Thymus (tissue), 11 donors: ENCODE data around the gene FCGR3A. TPM values are rescaled to one million over a fixed set of nuclear protein-coding genes. Genes with fewer than 3 reads are reported as not detected.
"Not testable (repeated sequence)": the region's sequence is repeated elsewhere in the genome, so short reads cannot be mapped to it uniquely, and the experiment has no call there.

Experiments used
- DNase-seq, 9 donors: peaks; one replicate each; pipeline ENCODE4 v3.0.0-alpha.2; 2013; ENCODE audit warnings: low spot score in 9 of 9, low read depth in 6 of 9, missing footprints in 1 of 9
- H3K27ac ChIP-seq, 2 donors: one replicate each; pipeline ENCODE4 v1.5.1; 2013; ENCODE audit warnings: control low read depth in 1 of 2, low read depth in 1 of 2, low read length in 1 of 2, mild to moderate bottlenecking in 1 of 2, moderate library complexity in 1 of 2
- H3K27me3 ChIP-seq, 2 donors: one replicate each; pipeline ENCODE4 v1.5.1; 2013; ENCODE audit warnings: low read length in 1 of 2; ENCODE audit not compliant: control insufficient read depth in 2 of 2, insufficient read depth in 1 of 2
- H3K36me3 ChIP-seq, 2 donors: one replicate each; pipeline ENCODE4 v1.5.1; 2013; ENCODE audit warnings: low read length in 1 of 2, mild to moderate bottlenecking in 1 of 2, moderate library complexity in 1 of 2; ENCODE audit not compliant: control insufficient read depth in 2 of 2, insufficient read depth in 2 of 2
- H3K4me1 ChIP-seq, 2 donors: one replicate each; pipeline ENCODE4 v1.5.1; 2013; ENCODE audit warnings: low read length in 2 of 2; ENCODE audit not compliant: control insufficient read depth in 2 of 2, insufficient read depth in 2 of 2
- H3K4me3 ChIP-seq, 2 donors: one replicate each; pipeline ENCODE4 v1.5.1; 2013; ENCODE audit warnings: low read length in 2 of 2, control low read depth in 1 of 2, mild to moderate bottlenecking in 1 of 2
- H3K9me3 ChIP-seq, 2 donors: one replicate each; pipeline ENCODE4 v1.5.1; 2013; ENCODE audit warnings: low read length in 1 of 2, mild to moderate bottlenecking in 1 of 2; ENCODE audit not compliant: control insufficient read depth in 2 of 2, insufficient read depth in 1 of 2
- WGBS: extraction: QIAGEN DNeasy Blood & Tissue Kit; methylation state at CpG from one replicate; pipeline ENCODE4 v1.1.7; 2013; 5-methylcytosine and 5-hydroxymethylcytosine counted together
- polyA plus RNA-seq: library from polyadenylated mRNA; stranded (reverse); fragments of 200-250 nt; gene quantifications from one replicate; pipeline ENCODE4 v1.2.3, GENCODE V29; 2013
- total RNA-seq: library from RNA; stranded (reverse); fragments of 120-200 nt; gene quantifications from one replicate; pipeline ENCODE4 v1.2.4, GENCODE V29; 2013
- donor health status: healthy.

The FCGR3A gene
- total and polyA plus RNA-seq, 2 donors, result 9.0 to 41.1 TPM

GRCh38 chr1:161537068-161537669 lies 12.4 kb downstream of the FCGR3A start:
- not testable (repeated sequence) for H3K9me3 ChIP-seq, H3K36me3 ChIP-seq, DNase-seq, H3K27ac ChIP-seq, H3K4me3 ChIP-seq, H3K4me1 ChIP-seq
- WGBS, result 86% methylated on average over 7 of the region's 7 CpGs
- H3K27me3 ChIP-seq, result peaks cover 7 to 31% of the 10 kb centered on the region in 2 donors

- not testable (repeated sequence) for H3K36me3 ChIP-seq, H3K4me3 ChIP-seq, H3K4me1 ChIP-seq, DNase-seq, H3K9me3 ChIP-seq, H3K27ac ChIP-seq
- peaks cover 3 to 30% of the 10 kb centered on the region in 2 donors for H3K27me3 ChIP-seq
- WGBS, result 88% methylated on average over 16 of the region's 16 CpGs
Measured at GRCh38 chr1:161532644-161533567, 16.7 kb downstream of the FCGR3A start.

DNA sequence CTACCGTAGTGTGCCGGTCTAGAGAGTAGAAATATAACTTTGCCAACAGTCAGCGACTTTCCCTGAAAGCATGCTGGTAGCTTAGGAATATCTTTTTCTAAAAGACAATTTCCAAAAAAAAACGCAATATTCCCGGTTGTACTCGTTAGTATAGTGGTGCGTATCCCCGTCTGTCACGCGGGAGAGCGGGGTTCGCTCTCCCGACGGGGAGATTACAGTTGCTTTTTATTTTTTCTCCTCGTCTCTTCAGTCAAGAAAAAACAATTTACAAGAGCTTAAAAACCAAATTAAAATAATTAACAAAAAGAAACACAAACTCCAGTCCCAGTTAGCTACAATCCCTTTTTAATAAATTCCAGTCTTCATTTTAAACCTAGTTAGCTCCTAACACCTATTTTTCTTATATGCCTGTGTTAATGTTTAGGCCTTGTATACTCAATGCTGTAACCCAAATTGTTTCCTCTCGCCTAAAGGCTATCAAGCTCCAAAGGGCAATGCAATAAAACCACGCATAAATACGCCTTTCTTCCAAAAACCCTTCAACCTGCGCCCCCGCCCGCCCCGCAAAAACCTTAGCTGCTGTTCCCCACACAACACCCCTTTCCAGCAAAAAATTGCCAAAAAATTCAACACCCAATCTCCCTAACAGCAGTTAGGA lies 17.5 kb downstream of the FCGR3A start:
- H3K9me3 ChIP-seq, result no peaks in the 10 kb centered on the region
- H3K27ac ChIP-seq, result no peak overlapping the region
- peaks cover 3 to 30% of the 10 kb centered on the region in 2 donors for H3K27me3 ChIP-seq
- H3K4me1 ChIP-seq, result peaks cover 2 to 3% of the 10 kb centered on the region in 2 donors
- no peaks in the 10 kb centered on the region for H3K36me3 ChIP-seq
- H3K4me3 ChIP-seq, result no peak overlapping the region
- no peak for DNase-seq
- WGBS, result 96% methylated on average over 22 of the region's 22 CpGs

GRCh38 chr1:161530671-161531641 lies 18.7 kb downstream of the FCGR3A start:
- H3K4me1 ChIP-seq, H3K36me3 ChIP-seq, H3K9me3 ChIP-seq: not testable (repeated sequence)
- H3K4me3 ChIP-seq, result peak overlapping the region; percentile 56 to 65
- peak; percentile 60 to 94 (median 76) for DNase-seq
- H3K27ac ChIP-seq, result peak overlapping the region; percentile 83 to 85
- WGBS, result 3% methylated on average over 54 of the region's 56 CpGs
- peaks cover 3 to 39% of the 10 kb centered on the region in 2 donors for H3K27me3 ChIP-seq

DNA sequence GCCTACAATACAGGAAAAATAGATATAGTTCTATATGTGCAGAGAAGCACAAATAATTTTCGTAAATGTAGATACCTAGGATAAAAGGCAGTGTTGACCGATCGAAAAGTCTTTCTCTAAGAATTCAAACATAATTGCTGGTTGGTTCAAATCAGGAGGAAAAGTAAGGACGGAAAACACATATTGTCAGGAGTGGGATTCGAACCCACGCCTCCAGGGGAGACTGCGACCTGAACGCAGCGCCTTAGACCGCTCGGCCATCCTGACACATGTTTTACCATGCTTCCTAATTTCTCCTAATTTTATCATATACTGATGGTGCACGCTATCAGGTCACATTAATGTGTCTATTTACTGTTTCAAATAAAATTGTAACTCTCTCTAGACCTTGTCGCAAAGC lies 19.5 kb downstream of the FCGR3A start:
- not testable (repeated sequence) for H3K4me1 ChIP-seq, H3K36me3 ChIP-seq, H3K9me3 ChIP-seq, H3K27ac ChIP-seq
- Histone ChIP-seq H3K4me3 (peak overlapping the region; percentile 56 to 65), H3K27me3 (peaks cover 5 to 46% of the 10 kb centered on the region in 2 donors)
- whole genome bisulfite sequencing, result under 1% methylated on average over 13 of the region's 13 CpGs
- peak in 2 of 9 donors; percentile 51 to 61 for DNase-seq

DNA sequence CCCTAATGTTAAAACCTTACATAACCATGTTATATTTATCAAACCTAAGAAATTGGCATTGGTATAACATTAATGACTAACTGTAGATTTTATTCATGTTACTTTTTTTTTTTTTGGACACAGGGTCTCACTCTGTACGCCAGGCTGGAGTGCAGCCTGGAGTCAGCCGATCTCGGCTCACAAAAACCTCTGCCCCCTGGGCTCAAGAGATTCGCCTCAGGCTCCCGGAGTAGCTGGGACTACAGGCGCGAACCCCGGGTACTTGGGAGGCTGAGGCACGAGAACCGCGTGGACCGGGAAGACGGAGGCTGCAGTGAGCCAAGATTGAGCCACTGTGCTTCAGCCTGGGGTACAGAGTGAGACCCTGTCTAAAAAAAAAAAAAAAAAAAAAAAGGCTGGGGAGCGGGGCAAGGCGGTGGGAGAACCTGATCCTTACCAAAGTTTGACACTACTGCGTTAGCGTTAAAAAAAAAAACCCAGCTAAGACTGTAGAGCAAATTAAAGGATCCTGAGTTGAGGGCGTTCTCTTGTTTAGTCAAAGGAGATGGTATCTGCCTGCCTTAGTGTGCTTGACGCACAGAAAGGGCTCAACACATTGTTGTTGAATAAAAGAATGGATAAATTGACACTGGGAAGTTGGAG lies 20.0 kb downstream of the FCGR3A start:
- Histone ChIP-seq H3K27me3 (peaks cover 5 to 52% of the 10 kb centered on the region in 2 donors), H3K4me3 (peak overlapping the region; percentile 56 to 65)
- not testable (repeated sequence) for H3K4me1 ChIP-seq, H3K27ac ChIP-seq, H3K36me3 ChIP-seq, DNase-seq, H3K9me3 ChIP-seq
- WGBS, result 28% methylated on average over 19 of the region's 19 CpGs

DNA sequence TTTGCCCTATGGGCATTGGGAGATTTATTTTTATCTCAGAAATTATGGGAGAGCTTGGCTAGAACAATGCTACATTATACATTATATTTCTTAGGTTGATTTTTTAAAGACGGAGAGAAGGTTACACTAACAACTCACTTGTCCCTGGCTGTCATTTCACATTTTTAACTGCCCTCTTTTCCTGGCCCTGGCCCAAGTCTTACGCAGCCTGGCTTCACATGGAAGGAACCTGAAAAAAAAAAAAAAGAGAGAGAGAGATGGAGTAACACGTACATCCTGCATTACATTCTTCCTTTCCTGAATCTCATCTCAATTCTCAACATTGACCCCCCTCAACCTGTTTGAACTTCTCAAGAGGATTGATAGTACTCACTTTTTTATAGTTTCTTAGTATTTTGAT lies 21.1 kb downstream of the FCGR3A start:
- not testable (repeated sequence) for H3K4me1 ChIP-seq
- 43% methylated on average over 3 of the region's 3 CpGs for WGBS

GRCh38 chr1:161525918-161526317 lies 23.7 kb downstream of the FCGR3A start:
- not testable (repeated sequence) for H3K4me1 ChIP-seq, H3K27ac ChIP-seq, H3K9me3 ChIP-seq, DNase-seq, H3K4me3 ChIP-seq, H3K36me3 ChIP-seq
- WGBS, result 85% methylated on average over 7 of the region's 7 CpGs
- H3K27me3 ChIP-seq, result peaks cover 4 to 51% of the 10 kb centered on the region in 2 donors

More for the DNA sequence above, 21.1 kb downstream of the FCGR3A start:
- not testable (repeated sequence) for DNase-seq, H3K36me3 ChIP-seq, H3K27ac ChIP-seq, H3K9me3 ChIP-seq, H3K4me3 ChIP-seq
- peaks cover 7 to 59% of the 10 kb centered on the region in 2 donors for H3K27me3 ChIP-seq
